ENCODE data around the gene SRSF1. TPM values are rescaled to one million over a fixed set of nuclear protein-coding genes. Genes with fewer than 3 reads are reported as not detected.

The SRSF1 gene
- total and polyA plus RNA-seq, 2 of the 4 experiments (the other 2 are of a cell fraction): 190 to 357 TPM

GRCh38 chr17:57984936-57985674 lies 21.9 kb downstream of the SRSF1 start:
- dilution Hi-C loops (cut with HindIII; ENCODE audit: low sequenced_read_pairs, unreplicated experiment) (loop anchor here (25.0 kb wide), 1 partner anchor 123 kb away; the partner anchor contains the start of gene MRPS23), intact Hi-C loops (cut with micrococcal nuclease) (no loop called here), in situ Hi-C loops (cut with MboI; ENCODE audit: low sequenced_read_pairs) (no loop called here)
- peak overlapping the region; percentile 39; the same call in 1 of the 2 replicates for H3K56ac ChIP-seq (ENCODE audit: extremely low read depth, insufficient read depth, low read length)
- peaks cover 46% of the 10 kb centered on the region for H4K20me1 ChIP-seq (ENCODE audit: insufficient read depth, low read length)
- no peak overlapping the region for H2AFZ ChIP-seq (replicated peaks; ENCODE audit: low read length, poor library complexity)
- no peaks in the 10 kb centered on the region for H3K27me3 ChIP-seq (ENCODE audit: control insufficient read depth, insufficient read depth, low read length)
- no TSS peak for BruUV-seq (replicated peaks)
- no peak for DNase-seq
- peak overlapping the region; percentile 90 for H3K23ac ChIP-seq (ENCODE audit: low read depth, low read length)
- peak overlapping the region; percentile 57; the same call in 1 of the 2 replicates for H4K5ac ChIP-seq (ENCODE audit: low read depth, low read length)
- peaks cover 14 to 67% of the 10 kb centered on the region in 2 experiments; a peak in 3 of 4 replicates for H3K79me1 ChIP-seq (ENCODE audit: low read depth in 1 of 2, low read length in 2 of 2)
- peaks cover 28% of the 10 kb centered on the region for H3K4me1 ChIP-seq (ENCODE audit: control insufficient read depth, insufficient read depth, low read length)
- H4K91ac ChIP-seq (ENCODE audit: insufficient read depth, low read depth, low read length): no peak overlapping the region
- peak overlapping the region; percentile 53; the same call in 1 of the 2 replicates for H2BK20ac ChIP-seq (ENCODE audit: low read depth, low read length)
- no peak overlapping the region for H2BK15ac ChIP-seq (ENCODE audit: low read depth, low read length)
- peaks cover 15% of the 10 kb centered on the region for H3K36me3 ChIP-seq (ENCODE audit: control insufficient read depth, insufficient read depth, low read length)
- no peaks in the 10 kb centered on the region for H3K9me3 ChIP-seq (ENCODE audit: control insufficient read depth, insufficient read depth, low read length)
- peak overlapping the region in 1 of 2 experiments; percentile 23; a peak in 1 of 4 replicates for H4K8ac ChIP-seq (ENCODE audit: low read depth in 2 of 2, low read length in 2 of 2)
- H2AK9ac ChIP-seq (replicated peaks; ENCODE audit: low read depth, low read length, poor library complexity): no peak overlapping the region
- H2BK120ac ChIP-seq (ENCODE audit: low read depth, low read length): no peak overlapping the region
- peak overlapping the region; percentile 61 for H3K14ac ChIP-seq (replicated peaks; ENCODE audit: low read depth, low read length)
- peak overlapping the region; percentile 77 for H3K4ac ChIP-seq (ENCODE audit: low read depth, low read length)
- H2BK5ac ChIP-seq (ENCODE audit: low read depth, low read length, poor library complexity, severe bottlenecking): peak overlapping the region; percentile 77
- H3K9ac ChIP-seq (ENCODE audit: low read depth, low read length): peak overlapping the region; percentile 80
- H2AK5ac ChIP-seq (ENCODE audit: low read depth, low read length): no peak overlapping the region; the same call in 1 of the 2 replicates
- peaks cover 12% of the 10 kb centered on the region for H3K9me1 ChIP-seq (ENCODE audit: insufficient read depth, low read length)
- H3K4me2 ChIP-seq (ENCODE audit: low read depth, low read length): peak overlapping the region; percentile 90
- peak overlapping the region; percentile 63 for H3K18ac ChIP-seq (ENCODE audit: low read depth, low read length)
- peak overlapping the region; percentile 9; the same call in 1 of the 2 replicates for H3K4me3 ChIP-seq (ENCODE audit: insufficient read depth, low read depth, low read length)
- peak overlapping the region; percentile 79; the same call in 1 of the 2 replicates for H3K27ac ChIP-seq (ENCODE audit: insufficient read depth, low read length)
- WGBS, 2 experiments (ENCODE audit: extremely low coverage in 2 of 2, insufficient read length in 1 of 2): no CpG with 5 or more reads among the region's 4 CpGs
- ATAC-seq (ENCODE audit: low read depth): no peak
- TF ChIP-seq NFE2L2 (IDR thresholded peaks at IDR 0.05; ENCODE audit: low read depth, low read length): no peak
- TF ChIP-seq RAD21 (IDR thresholded peaks at IDR 0.05; ENCODE audit: low read length): no peak
- no peak for TF ChIP-seq POLR2A (IDR thresholded peaks at IDR 0.05; ENCODE audit: low read depth, low read length)
- no peak for TF ChIP-seq MXI1 (IDR thresholded peaks at IDR 0.05; ENCODE audit: borderline replicate concordance, low read depth, low read length)
- no peak for TF ChIP-seq USF2 (IDR thresholded peaks at IDR 0.05; ENCODE audit: low read depth, low read length)
- no peak for TF ChIP-seq FOS (IDR thresholded peaks at IDR 0.05; ENCODE audit: low read depth, low read length)
- no peak for TF ChIP-seq CEBPB (IDR thresholded peaks at IDR 0.05; ENCODE audit: low read depth, low read length)
- TF ChIP-seq RFX5 (IDR thresholded peaks at IDR 0.05; ENCODE audit: low read depth, low read length): no peak
- no peak for TF ChIP-seq CHD1 (IDR thresholded peaks at IDR 0.05; ENCODE audit: low read depth, low read length)
- TF ChIP-seq BHLHE40 (IDR thresholded peaks at IDR 0.05; ENCODE audit: low read depth, low read length): no peak
- no peak for TF ChIP-seq ELK1 (IDR thresholded peaks at IDR 0.05; ENCODE audit: borderline replicate concordance, low read depth, low read length)
- no peak for TF ChIP-seq MAZ (IDR thresholded peaks at IDR 0.05; ENCODE audit: borderline replicate concordance, low read depth, low read length)
- TF ChIP-seq MAFK (IDR thresholded peaks at IDR 0.05; ENCODE audit: low read depth, low read length): no peak
- no peak for TF ChIP-seq RCOR1 (IDR thresholded peaks at IDR 0.05; ENCODE audit: insufficient replicate concordance, low read length)
- TF ChIP-seq SMC3 (IDR thresholded peaks at IDR 0.05; ENCODE audit: low read depth, low read length): no peak
- CTCF ChIA-PET: no interaction called here
- POLR2A ChIA-PET (ENCODE audit: unreplicated experiment): interaction anchor here (1.1 to 1.5 kb wide), 4 partner anchors 30 to 130 kb away, joined by 4 to 8 read pairs (median 6); partner anchors contain the start of gene CUEDC1

Measured in IMR-90 (cell line).